SW 1271 (cell line): ENCODE results near the gene OR8D2.

Source experiments
- DNase-seq, 2 experiments: peaks; one replicate each; lab custom pipeline; 2025; lab: John Stamatoyannopoulos, UW

The OR8D2 gene, protein sequence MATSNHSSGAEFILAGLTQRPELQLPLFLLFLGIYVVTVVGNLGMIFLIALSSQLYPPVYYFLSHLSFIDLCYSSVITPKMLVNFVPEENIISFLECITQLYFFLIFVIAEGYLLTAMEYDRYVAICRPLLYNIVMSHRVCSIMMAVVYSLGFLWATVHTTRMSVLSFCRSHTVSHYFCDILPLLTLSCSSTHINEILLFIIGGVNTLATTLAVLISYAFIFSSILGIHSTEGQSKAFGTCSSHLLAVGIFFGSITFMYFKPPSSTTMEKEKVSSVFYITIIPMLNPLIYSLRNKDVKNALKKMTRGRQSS

DNA sequence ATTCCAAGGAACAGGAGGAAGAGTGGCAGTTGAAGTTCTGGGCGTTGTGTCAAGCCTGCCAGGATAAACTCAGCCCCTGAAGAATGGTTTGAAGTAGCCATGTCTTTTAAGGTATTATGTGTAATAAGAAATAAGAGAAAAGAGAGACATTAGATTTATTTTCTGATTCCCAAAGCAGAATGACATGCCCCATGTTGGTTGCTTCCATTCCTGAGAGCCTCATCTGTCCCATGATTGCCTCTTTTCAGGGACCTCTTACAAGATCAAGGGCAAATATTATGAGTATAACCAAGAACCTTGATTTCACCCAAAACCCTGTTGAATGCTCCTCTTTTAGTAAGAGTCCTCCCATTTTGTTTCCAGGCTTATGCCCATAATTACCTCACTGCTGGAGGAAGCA, at the start of gene OR8D2:
OR8D2 (minus strand) TSS at position 101 of the 400 bp plus-strand sequence; CDS start at position 101, 0 bp downstream.
- no peak for DNase-seq

DNA sequence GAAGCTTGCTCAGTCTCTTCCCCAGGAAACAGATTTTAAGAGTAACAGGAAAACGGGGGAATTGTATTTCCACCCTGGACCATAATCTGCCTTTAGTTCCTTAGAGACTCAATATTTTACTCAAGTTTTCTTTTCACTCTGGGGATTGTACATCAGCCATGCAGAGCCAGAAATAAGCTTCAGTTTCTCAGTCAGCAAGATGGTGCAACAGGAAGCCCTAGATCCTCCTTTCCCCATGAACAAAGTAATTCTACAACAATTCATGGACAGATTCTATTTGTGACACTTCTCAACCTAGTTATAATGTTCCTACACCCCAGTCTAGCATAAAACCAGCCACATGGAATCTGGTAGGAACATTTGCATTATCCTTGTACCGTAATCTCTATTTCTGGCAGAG, 39.6 kb upstream of the OR8D2 start:
- DNase-seq: no peak

DNA sequence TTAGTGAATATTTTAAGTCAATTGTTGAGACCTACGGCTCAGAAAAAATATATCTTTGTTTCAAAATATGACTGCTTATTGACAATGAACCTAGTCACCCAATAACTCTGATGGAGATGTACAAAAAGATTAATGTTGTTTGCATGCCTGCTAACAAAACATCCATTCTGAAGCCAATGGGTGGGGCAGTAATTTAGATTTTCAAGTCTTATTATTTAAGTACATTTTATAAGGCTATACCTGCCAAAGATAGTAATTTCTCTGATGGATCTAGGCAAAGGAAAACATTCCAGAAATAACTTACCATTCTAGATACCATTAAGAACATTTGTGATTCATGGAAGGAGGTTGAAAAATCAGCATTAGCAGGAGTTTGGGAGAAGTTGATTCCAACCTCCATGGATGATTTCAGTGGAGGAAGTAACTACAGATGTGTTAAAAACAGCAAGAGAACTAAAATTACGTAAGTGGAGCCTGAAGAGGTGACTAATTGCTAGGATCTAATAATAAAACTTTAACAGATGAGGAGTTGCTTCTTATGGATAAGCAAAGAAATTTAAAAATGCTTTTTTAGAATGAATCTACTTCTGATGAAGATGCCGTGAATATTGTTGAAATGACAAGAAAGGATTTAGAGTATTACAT, 26.4 kb upstream of the OR8D2 start:
- DNase-seq: no peak

DNA sequence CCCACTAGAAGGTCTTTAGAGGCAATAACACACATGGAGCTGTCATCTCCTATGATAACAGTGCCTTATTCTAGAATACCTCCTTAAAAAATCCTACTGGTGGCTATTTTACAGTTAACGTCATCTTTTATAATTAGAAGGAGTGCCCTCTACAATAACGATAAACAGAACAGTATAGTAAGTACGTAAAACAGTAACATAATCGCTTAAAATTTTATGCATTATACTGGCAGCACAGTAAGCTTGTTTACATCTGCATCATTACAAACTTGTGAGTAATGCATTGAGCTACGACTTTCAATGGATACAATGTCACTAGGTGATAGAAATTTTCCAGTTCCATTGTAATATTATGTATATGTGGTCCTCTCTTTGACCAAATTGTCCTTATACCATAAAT, 24.3 kb upstream of the OR8D2 start:
- DNase-seq: no peak

DNA sequence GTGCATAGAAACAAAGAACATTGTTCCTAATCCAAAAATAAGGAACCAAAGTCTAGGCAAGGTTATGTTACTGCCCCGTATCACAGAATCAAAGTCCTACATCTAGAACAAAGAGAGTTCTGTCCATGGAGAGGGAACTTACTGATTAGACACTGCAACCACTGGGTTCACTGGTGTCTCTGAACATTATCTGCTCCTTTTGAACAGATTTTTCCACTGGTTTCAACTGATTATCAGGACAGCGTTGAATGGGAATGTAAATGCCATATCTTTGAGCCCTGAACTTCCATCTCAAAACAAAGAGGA, 20.1 kb upstream of the OR8D2 start:
- DNase-seq: no peak

DNA sequence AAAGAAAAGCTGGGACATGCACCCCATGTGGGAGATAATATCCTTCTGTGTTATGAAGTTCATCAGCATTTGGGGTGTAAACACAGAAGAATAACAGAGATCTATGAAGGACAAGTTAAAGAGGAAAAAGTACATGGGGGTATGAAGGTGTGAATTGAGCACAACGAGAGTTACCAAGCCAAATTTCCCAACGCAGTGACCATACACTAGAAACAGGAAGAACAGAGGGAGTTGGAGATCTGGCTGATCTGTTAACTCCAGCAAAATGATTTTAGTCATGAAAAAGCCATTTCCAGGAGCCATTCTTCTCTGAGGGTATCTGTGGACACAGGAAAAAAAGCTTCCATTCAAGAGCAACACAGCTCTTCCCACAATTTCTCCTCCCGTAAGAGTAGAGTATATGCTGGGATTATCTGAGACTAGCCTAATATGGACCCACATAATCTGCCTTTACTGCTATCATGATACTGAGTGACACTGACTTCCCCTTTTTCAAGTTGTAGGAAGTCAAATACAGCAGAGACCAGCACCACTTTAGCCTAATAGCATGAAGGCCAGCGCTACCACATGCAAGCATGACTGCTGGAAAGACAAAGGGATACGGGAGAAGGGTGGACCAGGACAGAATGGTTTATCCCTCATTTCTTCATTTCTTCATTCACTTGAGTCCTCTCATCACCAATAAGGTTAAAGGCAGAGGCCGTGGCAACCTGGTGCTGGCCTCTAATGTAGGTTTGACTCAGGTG, 19.6 kb upstream of the OR8D2 start:
- DNase-seq: no peak

DNA sequence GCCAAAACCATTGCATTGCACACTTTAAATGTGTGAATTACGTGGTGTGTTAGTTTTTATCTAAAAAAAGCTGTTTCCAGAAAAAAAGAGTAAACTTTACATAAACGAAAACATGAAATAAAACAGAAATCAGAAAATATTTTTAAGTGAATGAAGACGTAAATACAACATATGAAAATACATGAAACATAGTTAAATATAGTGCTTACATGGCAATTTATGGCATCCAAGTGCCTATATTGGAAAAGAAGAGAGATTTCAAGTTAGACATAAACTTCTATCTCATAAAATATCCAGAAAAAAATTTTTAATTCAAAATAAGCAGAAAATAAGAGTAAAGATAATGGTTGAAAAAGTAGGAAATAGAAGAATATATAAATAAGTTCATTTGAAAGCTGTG, 11.9 kb upstream of the OR8D2 start:
- no peak for DNase-seq

DNA sequence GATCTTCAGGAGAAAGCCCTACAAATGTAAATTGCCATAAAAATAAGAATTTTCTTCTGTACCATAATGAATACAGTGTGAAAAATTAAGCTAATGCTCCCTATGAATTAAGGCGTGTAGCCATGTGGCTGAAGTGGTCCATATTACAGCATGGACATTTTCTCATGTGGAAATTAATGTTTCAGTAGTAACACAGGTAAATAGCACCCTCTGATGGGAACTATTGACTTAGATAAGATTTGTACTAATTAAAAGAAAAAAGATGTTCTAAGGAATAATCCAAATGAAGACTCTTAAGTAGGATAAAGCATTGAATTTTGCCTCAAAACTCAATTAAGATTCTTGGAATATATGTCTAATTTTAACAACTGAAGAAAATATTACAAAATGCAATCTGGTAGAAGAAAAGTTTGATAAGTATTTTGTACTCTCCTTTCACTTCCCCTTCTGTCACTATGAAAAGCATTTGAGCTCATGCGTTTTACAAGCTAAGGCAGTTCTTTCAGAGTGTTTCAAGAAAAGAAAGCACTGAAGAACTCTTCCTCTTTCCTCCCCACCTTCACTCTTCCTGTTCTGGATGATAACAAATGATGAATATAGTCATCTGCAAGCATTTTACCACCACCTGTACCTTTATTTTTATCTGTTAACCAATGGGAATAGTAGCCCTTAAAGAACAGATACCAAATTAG, 9.9 kb upstream of the OR8D2 start:
- DNase-seq: no peak

DNA sequence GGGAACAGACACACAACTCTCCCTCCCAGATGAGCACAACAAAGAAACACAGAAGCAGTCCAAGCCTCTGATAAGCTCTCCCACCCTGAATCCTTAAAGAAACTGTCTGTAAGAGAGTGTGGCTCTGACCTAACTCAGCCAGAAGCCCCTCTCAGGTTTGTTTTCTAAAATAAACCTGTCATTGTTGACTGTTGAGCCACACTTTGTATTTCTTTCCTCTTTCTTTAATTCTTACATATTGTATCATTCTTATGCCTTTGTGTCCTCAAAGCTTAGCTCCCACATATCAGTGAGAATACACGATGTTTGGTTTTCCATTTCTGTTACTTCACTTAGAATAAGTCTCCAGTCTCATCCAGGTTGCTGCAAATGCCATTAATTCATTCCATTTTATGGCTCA, 7.8 kb upstream of the OR8D2 start:
- DNase-seq: no peak

DNA sequence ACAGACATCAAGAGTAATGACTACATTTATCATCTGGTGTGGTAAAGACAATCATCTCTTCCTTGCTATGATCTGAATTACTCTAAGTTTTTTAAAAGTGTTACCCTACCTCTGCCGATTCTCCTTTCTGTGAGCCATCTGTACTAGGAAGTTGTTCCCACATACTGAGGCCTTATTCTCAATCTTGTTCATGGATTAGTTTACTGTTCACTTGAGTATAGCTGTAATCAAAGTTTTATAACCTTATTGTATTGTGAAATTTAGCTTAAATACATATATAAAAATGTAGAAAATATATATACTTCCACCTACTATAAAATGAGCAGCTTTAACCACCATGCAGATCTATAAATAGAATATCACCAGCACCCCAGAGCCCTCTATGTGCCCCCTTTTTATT, 2.4 kb upstream of the OR8D2 start:
- no peak for DNase-seq

DNA sequence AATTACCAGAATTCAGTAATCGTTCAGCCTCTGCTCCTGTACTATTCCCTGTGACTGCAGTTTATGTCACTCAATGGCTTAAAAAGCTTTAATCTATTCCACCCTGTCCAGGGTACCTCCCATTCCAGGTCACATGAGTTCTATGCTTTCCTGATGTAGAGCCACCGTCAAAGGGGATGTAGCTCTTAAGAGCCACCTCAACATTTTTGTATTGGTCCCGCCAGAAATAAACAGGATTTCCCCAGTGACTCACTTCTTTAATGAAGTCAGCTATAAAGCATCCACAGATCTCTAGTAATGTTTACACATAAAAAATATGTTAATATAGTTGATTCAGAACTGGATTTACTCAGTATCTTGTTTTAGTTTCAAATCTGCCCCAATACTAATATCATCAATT, 4.9 kb downstream of the OR8D2 start:
- peak in 1 of 2 experiments; percentile 7 for DNase-seq

DNA sequence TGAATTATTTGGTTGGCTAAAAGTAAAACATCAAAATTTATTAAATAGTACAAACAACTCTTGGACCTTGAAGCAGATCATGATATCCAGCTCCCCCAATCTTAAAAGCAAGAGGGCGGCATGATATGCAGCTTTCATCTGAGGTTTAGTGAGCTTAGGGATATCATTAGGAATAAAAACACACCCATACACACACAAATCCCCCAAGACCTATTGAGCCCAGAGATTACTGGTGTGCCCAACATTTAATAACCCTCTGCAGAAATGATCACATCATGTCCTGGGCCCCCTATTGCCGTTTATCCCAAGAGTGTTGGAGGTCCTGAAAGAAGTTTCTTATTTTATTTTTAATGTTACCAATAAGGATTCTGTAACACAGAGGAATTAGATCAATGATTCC, 6.1 kb downstream of the OR8D2 start, which contains the start of gene OR8D1:
OR8D1 (minus strand) TSS at position 101 of the 400 bp plus-strand sequence. CDS start 3,183 bp downstream, outside the sequence.
- no peak for DNase-seq

DNA sequence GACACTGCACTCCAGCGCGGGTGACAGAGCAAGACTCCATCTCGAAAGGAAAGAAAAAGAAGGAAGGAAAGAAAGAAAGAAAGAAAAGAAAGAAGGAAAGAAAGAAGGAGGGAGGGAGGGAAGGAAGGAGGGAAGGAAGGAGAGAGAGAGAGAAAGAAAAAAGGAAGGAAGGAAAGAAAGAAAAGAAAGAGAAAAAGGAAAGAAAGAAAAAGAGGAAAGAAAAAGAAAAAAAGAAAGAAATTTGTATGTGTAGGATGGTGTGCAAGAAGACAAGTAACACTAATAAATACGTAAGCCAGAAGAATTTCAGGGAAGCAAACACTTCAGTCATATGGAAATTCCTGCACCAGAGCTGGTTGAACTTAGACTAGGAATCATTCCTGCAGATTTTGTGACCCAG, 6.9 kb downstream of the OR8D2 start:
- no peak for DNase-seq

DNA sequence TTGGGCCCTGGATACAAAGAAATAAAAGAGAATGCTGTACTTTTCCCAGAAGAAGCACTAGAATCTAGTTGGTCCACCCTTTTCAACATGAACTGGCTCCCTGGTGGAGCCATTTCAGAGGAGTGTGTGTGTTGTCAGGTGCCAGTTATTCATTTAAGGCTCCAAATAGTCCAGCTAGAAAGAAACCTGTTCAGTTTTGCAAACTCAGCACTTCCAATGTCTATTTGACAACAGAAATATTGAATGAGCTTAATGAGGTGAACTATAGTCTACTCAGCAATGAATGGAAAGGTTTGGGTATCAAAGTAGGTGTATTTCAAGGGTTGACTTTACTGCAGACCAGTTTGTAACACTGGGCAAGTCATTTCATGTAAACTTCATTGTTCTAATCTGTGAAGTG, 8.3 kb downstream of the OR8D2 start:
- no peak for DNase-seq

DNA sequence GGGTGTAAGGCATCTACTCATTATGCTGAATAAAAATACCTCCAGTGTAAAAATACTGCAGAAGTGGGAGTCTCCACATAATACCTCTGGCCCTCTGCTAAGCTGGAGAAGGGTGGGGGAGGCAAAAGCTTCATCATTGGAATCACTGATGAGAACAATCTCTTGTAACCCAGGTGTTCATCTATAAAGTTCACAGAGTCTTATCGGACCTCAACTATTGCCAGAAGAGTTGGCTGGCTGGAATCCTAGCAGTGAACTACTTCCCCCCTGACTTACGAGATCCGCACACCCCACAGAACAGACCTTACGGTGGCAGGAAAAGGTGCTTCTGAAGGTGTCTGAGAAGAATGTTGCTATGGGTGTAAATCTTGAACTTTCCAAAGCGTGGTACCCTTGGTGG, 8.7 kb downstream of the OR8D2 start:
- no peak for DNase-seq

DNA sequence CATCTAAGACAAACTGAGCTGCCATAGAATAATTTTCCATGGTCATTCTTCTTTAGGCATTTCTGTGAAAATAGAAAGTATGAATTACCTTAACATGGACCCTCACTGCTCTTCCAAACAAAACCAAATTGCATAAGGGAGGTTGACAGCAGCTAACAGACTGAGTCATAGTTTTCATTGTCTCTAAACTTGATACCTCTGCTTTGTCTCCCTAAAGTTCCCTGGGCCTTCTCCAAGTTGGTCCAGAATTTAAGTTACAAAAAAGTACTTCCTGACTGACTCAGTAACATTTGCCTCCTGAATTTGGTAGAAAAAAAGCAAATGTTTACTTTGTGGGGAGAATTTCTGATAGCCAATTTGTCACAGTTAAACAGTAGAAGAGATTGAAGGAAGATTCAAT, 9.3 kb downstream of the OR8D2 start:
- DNase-seq: no peak

DNA sequence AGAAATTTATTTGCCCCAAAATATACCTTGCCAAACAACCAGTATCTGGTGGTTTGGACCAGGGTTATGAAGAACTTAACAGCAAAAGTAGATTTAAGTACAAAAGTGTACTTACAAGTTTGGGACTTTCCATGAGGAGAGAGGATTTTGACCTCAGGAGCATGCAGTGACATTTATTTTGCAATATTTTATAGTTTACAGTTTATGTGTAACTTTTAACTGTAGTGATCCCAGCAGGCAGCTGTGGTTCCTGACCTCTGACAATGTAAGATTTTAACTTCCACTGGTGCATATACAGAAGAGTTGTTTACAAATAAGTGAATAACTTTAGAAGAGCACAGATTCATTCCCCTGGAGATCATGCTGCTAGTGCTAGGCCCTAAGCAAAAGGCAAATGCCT, 12.9 kb downstream of the OR8D2 start:
- DNase-seq: no peak

DNA sequence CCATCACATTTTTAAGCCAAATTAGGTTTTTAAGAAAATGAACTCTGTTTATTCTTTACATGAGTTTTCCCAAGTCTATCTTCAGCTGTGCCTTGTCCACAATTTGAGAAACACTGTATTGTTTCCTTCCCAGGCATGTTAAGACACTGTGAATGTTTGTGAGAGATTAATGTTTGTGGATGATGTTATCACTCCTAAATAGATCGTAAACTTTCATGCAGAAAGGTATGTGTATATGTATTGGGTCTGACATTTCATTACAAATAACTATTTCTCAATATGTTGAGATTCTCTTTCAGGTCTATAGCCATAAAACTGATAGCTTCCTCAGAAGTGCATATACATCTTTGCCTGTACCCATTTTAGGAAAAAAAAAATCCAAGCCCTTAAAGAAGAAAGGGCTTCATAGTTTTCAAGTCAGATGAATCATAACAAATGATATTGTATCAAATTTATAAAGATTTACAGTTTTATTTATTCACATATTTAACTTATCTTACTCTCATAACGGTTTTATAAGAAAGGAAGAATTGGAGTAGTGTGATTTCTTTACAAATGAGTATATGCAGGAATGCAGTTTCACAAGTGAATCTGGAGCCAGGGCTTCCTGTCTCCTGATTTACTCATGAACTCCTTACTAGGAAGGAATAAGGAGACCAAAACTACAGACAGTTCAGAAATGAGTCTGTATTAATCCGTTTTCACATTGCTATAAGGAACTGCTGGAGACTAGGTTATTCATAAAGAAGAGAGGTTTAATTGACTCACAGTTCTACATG, 17.5 kb downstream of the OR8D2 start:
- no peak for DNase-seq

DNA sequence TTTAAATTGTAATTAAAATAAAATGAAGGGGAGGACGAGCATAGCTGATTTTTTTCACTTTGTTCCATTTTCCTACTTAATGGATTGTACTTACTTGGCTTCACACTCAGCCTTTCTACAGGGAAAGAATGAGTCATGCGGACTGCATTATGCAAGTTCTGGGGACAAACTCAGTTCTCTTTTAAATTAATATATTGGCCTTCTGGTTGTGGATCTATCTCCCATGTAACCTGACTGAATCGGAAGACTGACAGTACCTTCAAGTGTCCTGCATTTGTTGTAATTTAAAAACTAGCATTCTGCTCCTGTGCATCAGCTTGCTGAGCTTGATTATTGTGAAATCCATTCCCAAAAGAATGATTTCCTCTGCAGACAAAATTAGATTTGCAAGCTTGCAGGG, 18.4 kb downstream of the OR8D2 start:
- DNase-seq: no peak

DNA sequence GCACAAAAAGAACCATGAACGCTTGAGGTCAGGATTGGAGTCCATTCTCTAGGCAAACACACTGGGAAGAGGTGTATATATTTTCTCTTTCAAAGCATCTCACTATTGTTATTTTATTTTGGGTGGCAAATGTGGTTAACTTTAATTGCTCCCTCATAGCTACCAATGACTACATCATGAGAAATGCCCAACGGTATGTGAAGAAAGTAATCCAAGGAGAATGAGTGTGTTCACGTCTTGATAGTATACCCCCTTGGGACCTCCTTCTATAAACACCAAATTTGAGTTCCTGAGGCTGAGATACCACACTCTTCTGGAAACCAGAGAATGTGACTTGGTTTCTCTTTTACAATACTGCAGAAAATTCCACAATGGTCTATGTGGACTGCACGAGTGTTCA, 22.1 kb downstream of the OR8D2 start:
- peak in 1 of 2 experiments; percentile 12 for DNase-seq

DNA sequence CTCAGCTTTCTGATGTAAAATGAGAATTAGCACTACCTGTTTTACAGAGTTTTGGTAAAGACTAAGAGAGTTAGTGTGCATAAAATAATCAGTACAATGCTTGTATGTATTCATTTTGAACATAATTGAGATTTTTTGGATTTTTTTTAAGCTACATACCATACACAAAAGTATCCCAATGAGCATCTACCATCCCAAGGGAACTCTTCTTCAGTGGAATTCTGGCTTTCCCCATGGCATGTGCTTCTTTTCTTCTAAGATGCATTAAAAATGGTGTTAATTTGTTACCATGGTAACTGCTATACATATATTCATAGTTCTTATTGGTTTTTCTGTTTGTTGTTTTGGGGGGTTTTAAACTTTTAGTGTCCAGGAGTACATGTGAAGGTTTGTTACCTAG, 24.0 kb downstream of the OR8D2 start:
- no peak for DNase-seq

DNA sequence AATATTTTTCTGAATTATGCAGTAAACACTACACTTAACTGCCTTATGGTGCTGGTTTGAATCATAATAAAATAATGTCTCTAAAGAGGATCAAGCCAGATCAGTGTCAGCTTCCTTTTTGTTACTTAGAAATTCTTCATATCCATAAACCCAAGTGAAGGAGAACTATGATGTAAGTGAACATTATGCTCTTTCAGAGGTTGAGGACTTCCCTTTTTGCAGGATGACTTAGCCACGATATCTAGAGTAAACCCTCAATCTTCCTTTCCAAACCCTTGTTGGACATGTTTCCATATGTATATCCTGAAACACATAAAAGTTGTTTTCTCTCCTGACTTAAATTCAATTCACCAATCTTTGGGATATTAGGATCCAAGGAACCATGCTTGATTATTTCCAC, 25.3 kb downstream of the OR8D2 start:
- no peak for DNase-seq
